ENCODE measurements around the gene SLC35E1. TPM values are rescaled to one million over a fixed set of nuclear protein-coding genes. Genes with fewer than 3 reads are reported as not detected.
A peak's percentile ranks its signal among the peaks of the same experiment; 100 is the strongest.

The SLC35E1 gene
- total and polyA plus RNA-seq, 2 donors (not counting 3 experiments of a cell fraction or from before 2014, with no cell fraction given): 36.0 to 37.5 TPM

GRCh38 chr19:16587833-16588823 lies 15.9 kb upstream of the SLC35E1 start:
- intact Hi-C loops (cut with micrococcal nuclease): no loop called here
- Histone ChIP-seq H3K4me3 (replicated peaks in 1 of 3; ENCODE audit: insufficient read depth in 1 of 3, low read depth in 1 of 3, low read length in 3 of 3) (no peak overlapping the region), H3K9me1 (replicated peaks; ENCODE audit: control insufficient read depth, extremely low read depth, insufficient read depth, low read length) (no peaks in the 10 kb centered on the region), H3K4me2 (ENCODE audit: insufficient read depth, low read length) (peak overlapping the region; percentile 35), H3K27me3 (ENCODE audit: control insufficient read depth in 2 of 2, insufficient read depth in 2 of 2, low read length in 2 of 2) (no peaks in the 10 kb centered on the region), H3K36me3 (ENCODE audit: control insufficient read depth in 2 of 2, extremely low read depth in 1 of 2, insufficient read depth in 2 of 2, low read length in 2 of 2) (no peaks in the 10 kb centered on the region), H3K9ac (replicated peaks; ENCODE audit: extremely low read depth, insufficient read depth, low read length) (no peak overlapping the region), H2AFZ (ENCODE audit: low read depth, low read length) (no peak overlapping the region), H3K27ac (ENCODE audit: insufficient read depth, low read depth, low read length) (peak overlapping the region; percentile 6), H3K9me3 (replicated peaks; ENCODE audit: control insufficient read depth, insufficient read depth, low read length) (no peaks in the 10 kb centered on the region), H3K4me1 (ENCODE audit: control insufficient read depth, extremely low read depth, insufficient read depth, low read length) (peaks cover 39% of the 10 kb centered on the region), H3K79me2 (ENCODE audit: control insufficient read depth, insufficient read depth, low read length) (peaks cover 81% of the 10 kb centered on the region), H4K20me1 (replicated peaks; ENCODE audit: control insufficient read depth, extremely low read depth, insufficient read depth, low read length) (no peaks in the 10 kb centered on the region)
- ChIA-PET CTCF (interaction anchor here (0.5 to 2.4 kb wide), 11 partner anchors 10 to 102 kb away, joined by 3 to 10 read pairs (median 4); partner anchors contain the start of gene MED26), POLR2A (interaction anchor here (0.9 kb wide), 1 partner anchor 39 kb away, joined by 3 read pairs; no protein-coding TSS in a partner anchor)
- peak; percentile 87 for FAIRE-seq
- dilution Hi-C loops (cut with MboI; ENCODE audit: extremely low pct_ligation_motif_present, low sequenced_read_pairs): no loop called here
- peak; percentile 79 for DNase-seq (ENCODE audit: low read depth, low spot score)
- TF ChIP-seq EZH2 (IDR thresholded peaks at IDR 0.05; ENCODE audit: borderline replicate concordance, low read depth, low read length, severe bottlenecking): no peak
- TF ChIP-seq JUN (IDR thresholded peaks at IDR 0.05; ENCODE audit: borderline replicate concordance, insufficient read depth, insufficient read length, low read depth): no peak
- no peak for TF ChIP-seq POLR2A (IDR thresholded peaks at IDR 0.05; ENCODE audit: low read depth, low read length)
- no peak for TF ChIP-seq POLR2AphosphoS5 (IDR thresholded peaks at IDR 0.05; ENCODE audit: insufficient read depth, low read depth, low read length)
- TF ChIP-seq CTCF (IDR thresholded peaks at IDR 0.05; ENCODE audit: extremely low read depth in 1 of 2, insufficient read depth in 1 of 2, low read depth in 1 of 2, low read length in 2 of 2): peak in 1 of 2 donors; percentile 0
- no peak for TF ChIP-seq MYC (IDR thresholded peaks at IDR 0.05; ENCODE audit: low read depth, low read length)
- no peak for TF ChIP-seq FOS (IDR thresholded peaks at IDR 0.05; ENCODE audit: borderline replicate concordance, insufficient read depth, low read length)
- no peak for TF ChIP-seq GATA2 (IDR thresholded peaks at IDR 0.05; ENCODE audit: insufficient read depth, insufficient read length, low read depth, low read length)
- TF ChIP-seq, protein P1, sequence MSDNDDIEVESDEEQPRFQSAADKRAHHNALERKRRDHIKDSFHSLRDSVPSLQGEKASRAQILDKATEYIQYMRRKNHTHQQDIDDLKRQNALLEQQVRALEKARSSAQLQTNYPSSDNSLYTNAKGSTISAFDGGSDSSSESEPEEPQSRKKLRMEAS (IDR thresholded peaks at IDR 0.05; ENCODE audit: insufficient read depth, insufficient read length): no peak
- no TSS peak for BruUV-seq (replicated peaks)

All from endothelial cell of umbilical vein (primary cell).